WTC11 (cell line): ENCODE results near the gene PREB. TPM values are rescaled to one million over a fixed set of nuclear protein-coding genes. Genes with fewer than 3 reads are reported as not detected.

Experiments
- ATAC-seq: fragments of 200-7000 bp; cut with Tn5 transposase; 2 replicates; pipeline ENCODE4 v1.10.0; 2021; ENCODE audit warnings: mild to moderate bottlenecking, moderate library complexity
- CTCF ChIA-PET: fragments of 300-600 bp; sonication (Branson Sonifier 250); formaldehyde crosslinking; loops from one replicate; lab custom pipeline; 2021; ENCODE audit warnings: antibody characterized with exemption; lab: Charles Lee
- POLR2A ChIA-PET: fragments of 350-600 bp; sonication (Branson Sonifier 250); formaldehyde crosslinking; loops from one replicate; lab custom pipeline; 2021; ENCODE audit warnings: antibody characterized with exemption; lab: Charles Lee
- DNase-seq: peaks from one replicate; pipeline ENCODE4 v3.0.0; 2021; ENCODE audit warnings: low spot score
- H3K27ac Mint-ChIP-seq: 2 replicates; pipeline ENCODE4 v1.8.0; 2021; ENCODE audit warnings: mixed read lengths
- H3K27me3 Mint-ChIP-seq: 2 replicates; pipeline ENCODE4 v1.8.0; 2021; ENCODE audit warnings: low read depth, mild to moderate bottlenecking, moderate library complexity, mixed read lengths
- H3K36me3 Mint-ChIP-seq: 2 replicates; pipeline ENCODE4 v1.8.0; 2021; ENCODE audit warnings: mixed read lengths
- H3K4me1 Mint-ChIP-seq: 2 replicates; pipeline ENCODE4 v1.8.0; 2022; ENCODE audit warnings: mixed read lengths
- H3K4me3 Mint-ChIP-seq: 2 replicates; pipeline ENCODE4 v1.8.0; 2021; ENCODE audit warnings: mild to moderate bottlenecking, moderate library complexity, mixed read lengths
- H3K9me3 Mint-ChIP-seq: 2 replicates; pipeline ENCODE4 v1.8.0; 2021; ENCODE audit warnings: mixed read lengths
- ATF1 ChIP-seq: sonication (generic); formaldehyde crosslinking; IDR thresholded peaks from 2 replicates; pipeline ENCODE4 v1.8.1; 2023; ENCODE audit warnings: mild to moderate bottlenecking, moderate library complexity, missing genetic modification reagents
- CREB1 ChIP-seq: sonication (generic); formaldehyde crosslinking; IDR thresholded peaks from 2 replicates; pipeline ENCODE4 v1.8.0; 2023; ENCODE audit warnings: mild to moderate bottlenecking, missing genetic modification reagents
- CREM ChIP-seq: sonication (generic); formaldehyde crosslinking; IDR thresholded peaks from 2 replicates; pipeline ENCODE4 v1.8.1; 2022; ENCODE audit warnings: mild to moderate bottlenecking, missing genetic modification reagents, moderate library complexity
- ESRRA ChIP-seq: sonication (generic); formaldehyde crosslinking; IDR thresholded peaks from 2 replicates; pipeline ENCODE4 v1.8.1; 2022; ENCODE audit warnings: mild to moderate bottlenecking, missing genetic modification reagents, borderline replicate concordance
- FOXK1 ChIP-seq: sonication (generic); formaldehyde crosslinking; IDR thresholded peaks from 2 replicates; pipeline ENCODE4 v1.8.0; 2022; ENCODE audit warnings: mild to moderate bottlenecking, moderate library complexity, missing genetic modification reagents
- JUN ChIP-seq: sonication (generic); formaldehyde crosslinking; IDR thresholded peaks from 2 replicates; pipeline ENCODE4 v1.8.0; 2023; ENCODE audit warnings: mild to moderate bottlenecking, missing genetic modification reagents
- MXD4 ChIP-seq: fragments of 250-450 bp; sonication (Bioruptor Pico); IDR thresholded peaks from 2 replicates; pipeline ENCODE4 v1.8.0; 2021; ENCODE audit warnings: mild to moderate bottlenecking, moderate library complexity, borderline replicate concordance
- MYBL2 ChIP-seq: sonication (generic); formaldehyde crosslinking; IDR thresholded peaks from 2 replicates; pipeline ENCODE4 v1.8.1; 2023; ENCODE audit warnings: mild to moderate bottlenecking, moderate library complexity, missing genetic modification reagents
- NR1H2 ChIP-seq: sonication (generic); formaldehyde crosslinking; IDR thresholded peaks from 2 replicates; pipeline ENCODE4 v1.9.0; 2021; ENCODE audit warnings: mild to moderate bottlenecking, moderate library complexity, missing genetic modification reagents
- NR2C2 ChIP-seq: sonication (generic); formaldehyde crosslinking; IDR thresholded peaks from 2 replicates; pipeline ENCODE4 v1.8.0; 2022; ENCODE audit warnings: mild to moderate bottlenecking, missing genetic modification reagents
- NR3C1 ChIP-seq: sonication (generic); formaldehyde crosslinking; conservative IDR thresholded peaks from 2 replicates; pipeline ENCODE4 v1.8.1; 2023; ENCODE audit warnings: low read depth, mild to moderate bottlenecking, missing genetic modification reagents
- OVOL2 ChIP-seq: fragments of 250-450 bp; sonication (Bioruptor Pico); IDR thresholded peaks from 2 replicates; pipeline ENCODE4 v1.9.0; 2021; ENCODE audit warnings: mild to moderate bottlenecking, borderline replicate concordance
- SOX15 ChIP-seq: fragments of 250-450 bp; sonication (Bioruptor Pico); IDR thresholded peaks from 2 replicates; pipeline ENCODE4 v1.9.0; 2021; ENCODE audit warnings: mild to moderate bottlenecking
- TCF7 ChIP-seq: sonication (generic); formaldehyde crosslinking; IDR thresholded peaks from 2 replicates; pipeline ENCODE4 v1.8.0; 2022; ENCODE audit warnings: mild to moderate bottlenecking, low read depth, missing genetic modification reagents, moderate library complexity
- TEAD4 ChIP-seq: sonication (generic); formaldehyde crosslinking; IDR thresholded peaks from 2 replicates; pipeline ENCODE4 v1.8.0; 2022; ENCODE audit warnings: mild to moderate bottlenecking, missing genetic modification reagents
- total RNA-seq: library from RNA; stranded (reverse); gene quantifications from 3 replicates; pipeline ENCODE4 v1.2.3, GENCODE V29; 2021
- TF ChIP-seq, protein P1 (sequence below): sonication (generic); formaldehyde crosslinking; IDR thresholded peaks from 2 replicates; pipeline ENCODE4 v1.8.1; 2023; ENCODE audit warnings: mild to moderate bottlenecking, moderate library complexity, missing genetic modification reagents
- TF ChIP-seq, protein P2 (sequence below): sonication (generic); formaldehyde crosslinking; IDR thresholded peaks from 2 replicates; pipeline ENCODE4 v1.8.0; 2022; ENCODE audit warnings: mild to moderate bottlenecking, missing genetic modification reagents
- TF ChIP-seq, protein P3 (sequence below): sonication (generic); formaldehyde crosslinking; IDR thresholded peaks from 2 replicates; pipeline ENCODE4 v1.8.1; 2022; ENCODE audit warnings: missing genetic modification reagents, borderline replicate concordance
- TF ChIP-seq, protein P4 (sequence below): sonication (generic); formaldehyde crosslinking; conservative IDR thresholded peaks from 2 replicates; pipeline ENCODE4 v1.8.1; 2022; ENCODE audit warnings: mild to moderate bottlenecking, missing genetic modification reagents
- TF ChIP-seq, protein P5 (sequence below): fragments of 250-450 bp; sonication (Bioruptor Pico); IDR thresholded peaks from 2 replicates; pipeline ENCODE4 v1.9.0; 2021; ENCODE audit warnings: mild to moderate bottlenecking, borderline replicate concordance

The PREB gene
- total RNA-seq, 1 experiment from 2014 or later, result 69.2 TPM

DNA sequence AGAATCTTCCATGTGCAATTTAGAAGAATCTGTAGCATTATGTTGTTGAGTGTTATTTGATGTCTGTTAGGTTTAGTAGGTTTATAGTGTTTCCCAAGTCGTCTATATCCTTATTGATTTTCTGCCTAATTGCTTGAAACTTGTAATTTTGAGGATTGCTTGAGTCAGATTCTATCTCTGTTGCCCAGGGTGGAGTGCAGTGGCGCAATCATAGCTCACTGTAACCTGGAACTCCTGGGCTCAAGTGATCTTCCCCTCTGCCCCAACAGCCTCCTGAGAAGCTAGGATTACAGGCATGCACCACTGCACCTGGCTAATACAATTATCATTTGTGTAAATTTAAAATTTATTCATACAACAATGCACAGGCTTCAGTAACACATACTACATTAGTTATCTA is 11.2 kb upstream of the PREB start (continued):
- TF ChIP-seq CREM (CRISPR knock-in tag) (no peak), CREB1 (CRISPR knock-in tag) (no peak), ESRRA (CRISPR knock-in tag) (no peak)
- TF ChIP-seq, protein P1, sequence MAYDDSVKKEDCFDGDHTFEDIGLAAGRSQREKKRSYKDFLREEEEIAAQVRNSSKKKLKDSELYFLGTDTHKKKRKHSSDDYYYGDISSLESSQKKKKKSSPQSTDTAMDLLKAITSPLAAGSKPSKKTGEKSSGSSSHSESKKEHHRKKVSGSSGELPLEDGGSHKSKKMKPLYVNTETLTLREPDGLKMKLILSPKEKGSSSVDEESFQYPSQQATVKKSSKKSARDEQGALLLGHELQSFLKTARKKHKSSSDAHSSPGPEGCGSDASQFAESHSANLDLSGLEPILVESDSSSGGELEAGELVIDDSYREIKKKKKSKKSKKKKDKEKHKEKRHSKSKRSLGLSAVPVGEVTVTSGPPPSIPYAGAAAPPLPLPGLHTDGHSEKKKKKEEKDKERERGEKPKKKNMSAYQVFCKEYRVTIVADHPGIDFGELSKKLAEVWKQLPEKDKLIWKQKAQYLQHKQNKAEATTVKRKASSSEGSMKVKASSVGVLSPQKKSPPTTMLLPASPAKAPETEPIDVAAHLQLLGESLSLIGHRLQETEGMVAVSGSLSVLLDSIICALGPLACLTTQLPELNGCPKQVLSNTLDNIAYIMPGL, result no peak

DNA sequence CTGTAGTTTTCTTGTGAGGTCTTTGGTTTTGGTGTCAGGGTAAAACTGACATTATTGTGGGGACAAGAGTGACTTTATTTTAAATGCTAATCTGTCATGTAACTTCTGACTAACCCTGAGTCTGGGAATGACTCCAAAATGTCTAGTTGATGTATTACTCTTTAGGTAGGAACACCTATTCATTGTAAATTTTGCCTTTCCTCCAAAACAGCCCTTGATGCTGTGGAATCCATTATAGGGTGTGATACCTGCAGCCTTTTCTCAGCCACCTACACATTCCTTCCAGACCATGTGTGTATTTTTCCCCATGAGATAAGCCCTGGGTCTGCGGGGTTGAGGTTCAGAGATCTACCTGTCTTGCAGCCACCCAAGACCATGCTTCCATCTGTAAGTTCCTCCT is 8.8 kb upstream of the PREB start:
- CTCF ChIA-PET, result no interaction called here

More for the DNA sequence above, 8.8 kb upstream of the PREB start:
- POLR2A ChIA-PET, result no interaction called here
- Mint-ChIP-seq H3K36me3 (no peaks in the 10 kb centered on the region), H3K27ac (no peak overlapping the region), H3K27me3 (peaks cover 8% of the 10 kb centered on the region; the same call in 1 of the 2 replicates)
- ATAC-seq, result no peak
- no peak for DNase-seq
- TF ChIP-seq MYBL2 (CRISPR knock-in tag), result no peak
- TF ChIP-seq, protein P2, sequence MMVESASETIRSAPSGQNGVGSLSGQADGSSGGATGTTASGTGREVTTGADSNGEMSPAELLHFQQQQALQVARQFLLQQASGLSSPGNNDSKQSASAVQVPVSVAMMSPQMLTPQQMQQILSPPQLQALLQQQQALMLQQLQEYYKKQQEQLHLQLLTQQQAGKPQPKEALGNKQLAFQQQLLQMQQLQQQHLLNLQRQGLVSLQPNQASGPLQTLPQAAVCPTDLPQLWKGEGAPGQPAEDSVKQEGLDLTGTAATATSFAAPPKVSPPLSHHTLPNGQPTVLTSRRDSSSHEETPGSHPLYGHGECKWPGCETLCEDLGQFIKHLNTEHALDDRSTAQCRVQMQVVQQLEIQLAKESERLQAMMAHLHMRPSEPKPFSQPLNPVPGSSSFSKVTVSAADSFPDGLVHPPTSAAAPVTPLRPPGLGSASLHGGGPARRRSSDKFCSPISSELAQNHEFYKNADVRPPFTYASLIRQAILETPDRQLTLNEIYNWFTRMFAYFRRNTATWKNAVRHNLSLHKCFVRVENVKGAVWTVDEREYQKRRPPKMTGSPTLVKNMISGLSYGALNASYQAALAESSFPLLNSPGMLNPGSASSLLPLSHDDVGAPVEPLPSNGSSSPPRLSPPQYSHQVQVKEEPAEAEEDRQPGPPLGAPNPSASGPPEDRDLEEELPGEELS (CRISPR knock-in tag), result no peak
- TF ChIP-seq NR2C2 (CRISPR knock-in tag), result no peak
- TF ChIP-seq, protein P3, sequence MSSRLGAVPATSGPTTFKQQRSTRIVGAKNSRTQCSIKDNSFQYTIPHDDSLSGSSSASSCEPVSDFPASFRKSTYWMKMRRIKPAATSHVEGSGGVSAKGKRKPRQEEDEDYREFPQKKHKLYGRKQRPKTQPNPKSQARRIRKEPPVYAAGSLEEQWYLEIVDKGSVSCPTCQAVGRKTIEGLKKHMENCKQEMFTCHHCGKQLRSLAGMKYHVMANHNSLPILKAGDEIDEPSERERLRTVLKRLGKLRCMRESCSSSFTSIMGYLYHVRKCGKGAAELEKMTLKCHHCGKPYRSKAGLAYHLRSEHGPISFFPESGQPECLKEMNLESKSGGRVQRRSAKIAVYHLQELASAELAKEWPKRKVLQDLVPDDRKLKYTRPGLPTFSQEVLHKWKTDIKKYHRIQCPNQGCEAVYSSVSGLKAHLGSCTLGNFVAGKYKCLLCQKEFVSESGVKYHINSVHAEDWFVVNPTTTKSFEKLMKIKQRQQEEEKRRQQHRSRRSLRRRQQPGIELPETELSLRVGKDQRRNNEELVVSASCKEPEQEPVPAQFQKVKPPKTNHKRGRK (CRISPR knock-in tag), result no peak
- no peak for TF ChIP-seq MXD4 (CRISPR knock-in tag)
- TF ChIP-seq NR3C1 (CRISPR knock-in tag), result no peak
- TF ChIP-seq JUN (CRISPR knock-in tag), result no peak
- TF ChIP-seq, protein P4, sequence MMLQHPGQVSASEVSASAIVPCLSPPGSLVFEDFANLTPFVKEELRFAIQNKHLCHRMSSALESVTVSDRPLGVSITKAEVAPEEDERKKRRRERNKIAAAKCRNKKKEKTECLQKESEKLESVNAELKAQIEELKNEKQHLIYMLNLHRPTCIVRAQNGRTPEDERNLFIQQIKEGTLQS (CRISPR knock-in tag), result no peak
- no peak for TF ChIP-seq SOX15
- TF ChIP-seq, protein P5, sequence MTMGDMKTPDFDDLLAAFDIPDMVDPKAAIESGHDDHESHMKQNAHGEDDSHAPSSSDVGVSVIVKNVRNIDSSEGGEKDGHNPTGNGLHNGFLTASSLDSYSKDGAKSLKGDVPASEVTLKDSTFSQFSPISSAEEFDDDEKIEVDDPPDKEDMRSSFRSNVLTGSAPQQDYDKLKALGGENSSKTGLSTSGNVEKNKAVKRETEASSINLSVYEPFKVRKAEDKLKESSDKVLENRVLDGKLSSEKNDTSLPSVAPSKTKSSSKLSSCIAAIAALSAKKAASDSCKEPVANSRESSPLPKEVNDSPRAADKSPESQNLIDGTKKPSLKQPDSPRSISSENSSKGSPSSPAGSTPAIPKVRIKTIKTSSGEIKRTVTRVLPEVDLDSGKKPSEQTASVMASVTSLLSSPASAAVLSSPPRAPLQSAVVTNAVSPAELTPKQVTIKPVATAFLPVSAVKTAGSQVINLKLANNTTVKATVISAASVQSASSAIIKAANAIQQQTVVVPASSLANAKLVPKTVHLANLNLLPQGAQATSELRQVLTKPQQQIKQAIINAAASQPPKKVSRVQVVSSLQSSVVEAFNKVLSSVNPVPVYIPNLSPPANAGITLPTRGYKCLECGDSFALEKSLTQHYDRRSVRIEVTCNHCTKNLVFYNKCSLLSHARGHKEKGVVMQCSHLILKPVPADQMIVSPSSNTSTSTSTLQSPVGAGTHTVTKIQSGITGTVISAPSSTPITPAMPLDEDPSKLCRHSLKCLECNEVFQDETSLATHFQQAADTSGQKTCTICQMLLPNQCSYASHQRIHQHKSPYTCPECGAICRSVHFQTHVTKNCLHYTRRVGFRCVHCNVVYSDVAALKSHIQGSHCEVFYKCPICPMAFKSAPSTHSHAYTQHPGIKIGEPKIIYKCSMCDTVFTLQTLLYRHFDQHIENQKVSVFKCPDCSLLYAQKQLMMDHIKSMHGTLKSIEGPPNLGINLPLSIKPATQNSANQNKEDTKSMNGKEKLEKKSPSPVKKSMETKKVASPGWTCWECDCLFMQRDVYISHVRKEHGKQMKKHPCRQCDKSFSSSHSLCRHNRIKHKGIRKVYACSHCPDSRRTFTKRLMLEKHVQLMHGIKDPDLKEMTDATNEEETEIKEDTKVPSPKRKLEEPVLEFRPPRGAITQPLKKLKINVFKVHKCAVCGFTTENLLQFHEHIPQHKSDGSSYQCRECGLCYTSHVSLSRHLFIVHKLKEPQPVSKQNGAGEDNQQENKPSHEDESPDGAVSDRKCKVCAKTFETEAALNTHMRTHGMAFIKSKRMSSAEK (CRISPR knock-in tag), result no peak
- no peak for TF ChIP-seq CREB1 (CRISPR knock-in tag)
- TF ChIP-seq FOXK1 (CRISPR knock-in tag), result no peak
- TF ChIP-seq TCF7 (CRISPR knock-in tag), result no peak
- no peak for TF ChIP-seq OVOL2 (CRISPR knock-in tag)
- TF ChIP-seq ATF1, result no peak
- TF ChIP-seq TEAD4 (CRISPR knock-in tag), result no peak
- TF ChIP-seq NR1H2 (CRISPR knock-in tag), result no peak
- TF ChIP-seq, all 79 proteins: peak for 0
- Mint-ChIP-seq H3K4me1 (no peaks in the 10 kb centered on the region), H3K4me3 (no peak overlapping the region), H3K9me3 (no peaks in the 10 kb centered on the region)
